Measurements from ENCODE around the gene HOXA5.

Gene HOXA5

GRCh38 chr7:27106181-27106900 lies 37.1 kb downstream of the HOXA5 start:
- H3K4me3 ChIP-seq (ENCODE audit: low read depth, low read length), result no peak overlapping the region
- TF ChIP-seq, protein P1, sequence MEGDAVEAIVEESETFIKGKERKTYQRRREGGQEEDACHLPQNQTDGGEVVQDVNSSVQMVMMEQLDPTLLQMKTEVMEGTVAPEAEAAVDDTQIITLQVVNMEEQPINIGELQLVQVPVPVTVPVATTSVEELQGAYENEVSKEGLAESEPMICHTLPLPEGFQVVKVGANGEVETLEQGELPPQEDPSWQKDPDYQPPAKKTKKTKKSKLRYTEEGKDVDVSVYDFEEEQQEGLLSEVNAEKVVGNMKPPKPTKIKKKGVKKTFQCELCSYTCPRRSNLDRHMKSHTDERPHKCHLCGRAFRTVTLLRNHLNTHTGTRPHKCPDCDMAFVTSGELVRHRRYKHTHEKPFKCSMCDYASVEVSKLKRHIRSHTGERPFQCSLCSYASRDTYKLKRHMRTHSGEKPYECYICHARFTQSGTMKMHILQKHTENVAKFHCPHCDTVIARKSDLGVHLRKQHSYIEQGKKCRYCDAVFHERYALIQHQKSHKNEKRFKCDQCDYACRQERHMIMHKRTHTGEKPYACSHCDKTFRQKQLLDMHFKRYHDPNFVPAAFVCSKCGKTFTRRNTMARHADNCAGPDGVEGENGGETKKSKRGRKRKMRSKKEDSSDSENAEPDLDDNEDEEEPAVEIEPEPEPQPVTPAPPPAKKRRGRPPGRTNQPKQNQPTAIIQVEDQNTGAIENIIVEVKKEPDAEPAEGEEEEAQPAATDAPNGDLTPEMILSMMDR (IDR thresholded peaks at IDR 0.05; ENCODE audit: borderline replicate concordance, insufficient read depth, low read depth, low read length), result no peak

DNA sequence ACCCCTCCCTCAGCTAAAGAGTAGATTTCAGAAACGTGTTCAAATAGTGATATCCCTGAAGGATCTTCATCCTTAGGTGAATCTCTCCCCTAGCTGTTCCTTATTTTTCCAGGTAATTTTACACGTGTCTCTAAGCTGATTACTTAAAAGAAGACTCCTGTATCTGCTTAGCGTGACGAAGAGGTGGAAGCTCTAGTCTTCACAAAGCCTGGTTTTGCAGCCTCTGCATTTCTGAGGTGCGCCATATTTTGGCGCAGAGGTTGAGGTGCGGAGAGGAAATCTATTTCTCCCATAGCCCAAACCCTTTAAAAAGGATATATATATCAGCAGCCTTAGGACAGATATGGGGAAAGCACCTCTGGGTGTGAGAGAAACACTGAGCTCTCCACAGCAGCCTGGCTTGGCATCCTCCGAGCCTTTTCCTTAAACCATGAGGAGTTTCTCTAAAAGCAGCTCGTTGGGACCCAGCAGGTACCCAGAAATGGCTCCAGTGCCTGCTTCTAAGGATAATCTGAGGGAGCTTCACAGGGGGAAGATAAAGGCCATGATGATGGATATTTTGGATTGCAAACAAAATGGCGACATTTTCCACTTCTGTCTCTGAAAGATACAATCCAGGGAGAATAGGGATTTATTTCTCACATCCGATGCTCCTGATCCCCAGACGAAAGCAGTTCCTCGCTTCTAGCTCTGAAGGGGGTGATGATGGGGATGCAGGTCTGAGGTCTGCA lies 38.0 kb downstream of the HOXA5 start:
- TF ChIP-seq, protein P1 (IDR thresholded peaks at IDR 0.05; ENCODE audit: borderline replicate concordance, insufficient read depth, low read depth, low read length), result no peak
- no peak overlapping the region for H3K4me3 ChIP-seq (ENCODE audit: low read depth, low read length)

DNA sequence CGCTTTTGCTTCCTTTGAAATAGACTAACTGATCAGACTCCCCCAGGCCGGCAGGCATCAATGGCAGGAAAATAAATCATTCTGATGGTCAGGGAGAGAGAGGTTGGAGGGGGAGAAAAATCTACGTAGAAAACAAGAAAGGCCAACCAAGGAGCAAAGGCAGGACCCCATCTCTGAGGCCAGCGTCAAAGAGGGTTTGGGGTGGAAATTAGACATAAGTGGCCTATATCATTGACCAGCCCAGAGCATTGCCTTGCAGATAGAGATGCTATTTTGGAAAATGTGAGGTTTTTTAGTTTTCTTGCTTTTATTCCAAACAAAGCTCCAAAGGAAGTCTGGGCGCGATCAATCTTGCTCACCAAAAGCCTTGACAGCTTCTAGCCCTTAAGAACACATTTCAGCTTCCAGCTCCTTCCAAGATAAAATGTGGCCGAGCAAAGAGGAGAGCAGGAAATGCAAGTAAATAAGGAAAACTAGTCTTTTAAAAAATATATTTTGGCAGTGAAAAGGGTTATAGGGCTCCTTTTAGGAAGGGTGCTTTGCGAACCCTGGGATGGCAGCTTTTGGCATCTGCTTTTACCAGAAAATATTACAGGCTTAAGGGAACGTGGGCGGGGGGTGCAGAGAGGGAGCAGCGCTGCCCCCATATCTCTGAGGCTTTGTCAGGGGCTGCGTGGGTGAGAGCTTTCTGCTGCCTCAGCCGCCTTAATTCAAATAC lies 39.0 kb downstream of the HOXA5 start:
- TF ChIP-seq, protein P1 (IDR thresholded peaks at IDR 0.05; ENCODE audit: borderline replicate concordance, insufficient read depth, low read depth, low read length), result no peak
- no peak overlapping the region for H3K4me3 ChIP-seq (ENCODE audit: low read depth, low read length)

GRCh38 chr7:27103489-27104226 lies 39.8 kb downstream of the HOXA5 start:
- TF ChIP-seq, protein P1 (IDR thresholded peaks at IDR 0.05; ENCODE audit: borderline replicate concordance, insufficient read depth, low read depth, low read length), result no peak
- no peak overlapping the region for H3K4me3 ChIP-seq (ENCODE audit: low read depth, low read length)

GRCh38 chr7:27102581-27103442 lies 40.7 kb downstream of the HOXA5 start, which contains the start of gene HOXA2:
HOXA2 (minus strand) TSS chr7:27102683; CDS start chr7:27102500, 183 bp downstream.
- no peak within 1 kb of the TSS for H3K4me3 ChIP-seq (ENCODE audit: low read depth, low read length)
- TF ChIP-seq, protein P1 (IDR thresholded peaks at IDR 0.05; ENCODE audit: borderline replicate concordance, insufficient read depth, low read depth, low read length), result no peak
